ENCODE results near the gene DOK7. TPM values are rescaled to one million over a fixed set of nuclear protein-coding genes. Genes with fewer than 3 reads are reported as not detected.

The DOK7 gene
- total RNA-seq, 3 donors from 2014 or later (not counting 1 experiment from before 2014, with no cell fraction given) = 1.3 to 2.9 (median 1.6) TPM

DNA sequence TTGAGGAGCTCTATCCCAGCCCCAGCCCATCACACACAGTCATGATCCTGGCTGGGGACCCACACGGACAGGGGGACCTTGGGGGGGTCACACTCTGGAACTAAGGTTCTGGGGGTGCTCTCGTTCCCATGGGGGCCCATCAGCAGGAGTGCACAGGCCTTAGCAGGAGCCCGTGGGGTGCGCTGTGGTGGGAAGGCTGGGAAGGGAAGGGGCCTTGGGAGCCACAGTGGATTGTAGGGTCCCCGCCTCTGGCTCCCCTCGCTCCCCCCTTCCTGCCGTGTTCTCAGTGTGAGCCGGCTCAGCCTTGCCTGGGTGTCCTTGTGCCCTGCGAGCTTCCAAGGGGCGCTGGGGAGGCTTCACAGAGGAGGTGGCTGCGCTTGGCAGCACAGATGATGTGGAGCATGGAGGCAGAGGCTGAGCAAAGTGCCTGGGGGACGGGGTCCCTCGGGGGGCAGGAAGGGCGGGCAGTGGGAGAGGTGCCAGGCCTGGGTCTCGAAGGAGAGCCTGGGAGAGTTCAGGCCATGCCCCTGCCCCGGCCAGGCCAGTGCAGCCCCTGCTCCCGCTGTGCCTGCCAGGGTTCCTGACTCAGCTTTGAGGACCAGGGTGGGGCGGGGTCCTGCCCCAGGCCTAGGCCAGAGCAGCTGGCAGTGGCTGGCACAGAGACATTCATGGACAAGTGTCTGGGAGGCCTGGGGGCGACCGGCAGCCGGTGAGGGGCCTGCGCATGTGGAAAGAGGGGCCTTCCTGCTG lies 26.9 kb upstream of the DOK7 start:
- Mint-ChIP-seq H3K27me3 (ENCODE audit: low read depth in 2 of 2) (no peaks in the 10 kb centered on the region), H3K27ac (no peak overlapping the region), H3K4me3 (no peak overlapping the region), H3K36me3 (no peaks in the 10 kb centered on the region), H3K4me1 (no peaks in the 10 kb centered on the region), H3K9me3 (no peaks in the 10 kb centered on the region)
- TF ChIP-seq, protein P1, sequence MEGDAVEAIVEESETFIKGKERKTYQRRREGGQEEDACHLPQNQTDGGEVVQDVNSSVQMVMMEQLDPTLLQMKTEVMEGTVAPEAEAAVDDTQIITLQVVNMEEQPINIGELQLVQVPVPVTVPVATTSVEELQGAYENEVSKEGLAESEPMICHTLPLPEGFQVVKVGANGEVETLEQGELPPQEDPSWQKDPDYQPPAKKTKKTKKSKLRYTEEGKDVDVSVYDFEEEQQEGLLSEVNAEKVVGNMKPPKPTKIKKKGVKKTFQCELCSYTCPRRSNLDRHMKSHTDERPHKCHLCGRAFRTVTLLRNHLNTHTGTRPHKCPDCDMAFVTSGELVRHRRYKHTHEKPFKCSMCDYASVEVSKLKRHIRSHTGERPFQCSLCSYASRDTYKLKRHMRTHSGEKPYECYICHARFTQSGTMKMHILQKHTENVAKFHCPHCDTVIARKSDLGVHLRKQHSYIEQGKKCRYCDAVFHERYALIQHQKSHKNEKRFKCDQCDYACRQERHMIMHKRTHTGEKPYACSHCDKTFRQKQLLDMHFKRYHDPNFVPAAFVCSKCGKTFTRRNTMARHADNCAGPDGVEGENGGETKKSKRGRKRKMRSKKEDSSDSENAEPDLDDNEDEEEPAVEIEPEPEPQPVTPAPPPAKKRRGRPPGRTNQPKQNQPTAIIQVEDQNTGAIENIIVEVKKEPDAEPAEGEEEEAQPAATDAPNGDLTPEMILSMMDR (IDR thresholded peaks at IDR 0.05) = no peak
- H3K27me3 ChIP-seq (ENCODE audit: control insufficient read depth, insufficient read depth, low read length) = no peaks in the 10 kb centered on the region
- ATAC-seq = no peak
- no peak for DNase-seq
- intact Hi-C loops (cut with micrococcal nuclease) = no loop called here
- no peaks in the 10 kb centered on the region for H3K4me1 ChIP-seq (ENCODE audit: control insufficient read depth, insufficient read depth, low read length)
- 91% methylated on average over 22 of the region's 22 CpGs for WGBS (ENCODE audit: insufficient coverage)
- H3K27ac ChIP-seq (ENCODE audit: low read length) = no peak overlapping the region
- H3K9me3 ChIP-seq (ENCODE audit: control insufficient read depth, insufficient read depth, low read length) = no peaks in the 10 kb centered on the region
- H3K36me3 ChIP-seq (ENCODE audit: control insufficient read depth, insufficient read depth, low read length) = no peaks in the 10 kb centered on the region
- H3K4me3 ChIP-seq (ENCODE audit: low read length) = no peak overlapping the region

DNA sequence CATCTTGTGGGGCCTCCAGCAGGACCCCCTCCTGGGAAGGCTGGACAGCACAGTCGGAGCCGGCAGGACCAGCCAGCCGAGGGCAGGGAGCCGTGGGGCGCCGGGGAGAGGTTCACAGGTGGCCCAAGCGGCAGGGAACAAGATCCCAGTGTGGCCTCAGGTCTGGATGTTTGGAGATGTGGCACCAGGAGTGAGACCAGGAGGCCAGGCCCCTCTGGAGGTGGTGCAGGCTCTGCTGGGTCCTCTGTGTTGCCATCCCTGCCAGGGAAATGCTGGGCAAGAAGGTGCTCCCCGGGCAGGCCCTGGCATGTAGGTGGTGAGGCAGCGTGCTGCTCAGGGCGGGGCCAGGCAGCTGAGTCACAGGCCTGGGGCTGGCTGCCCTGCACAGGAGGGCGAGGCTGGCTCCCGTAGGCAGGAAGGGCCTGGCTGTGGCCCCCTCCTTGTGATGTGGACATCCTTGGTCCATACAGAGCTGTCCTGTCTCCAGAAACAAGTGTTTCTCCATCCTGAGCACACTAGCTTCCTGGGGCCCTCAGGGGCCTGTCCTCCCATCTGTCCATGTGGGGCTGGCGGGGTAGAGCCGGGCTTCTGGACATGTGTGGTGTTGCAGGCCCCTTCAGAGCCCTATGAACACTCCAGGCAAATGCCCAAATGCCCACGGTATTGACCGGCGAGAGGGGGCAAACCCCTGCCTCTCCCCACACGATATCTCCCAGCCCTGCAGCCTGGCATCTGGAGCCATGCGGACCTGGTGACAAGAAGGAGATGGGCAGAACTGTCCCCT lies 26.1 kb upstream of the DOK7 start:
- Mint-ChIP-seq H3K27ac (no peak overlapping the region), H3K36me3 (no peaks in the 10 kb centered on the region), H3K4me1 (no peaks in the 10 kb centered on the region), H3K4me3 (no peak overlapping the region), H3K9me3 (no peaks in the 10 kb centered on the region), H3K27me3 (ENCODE audit: low read depth in 2 of 2) (no peaks in the 10 kb centered on the region)
- Histone ChIP-seq H3K4me3 (ENCODE audit: low read length) (no peak overlapping the region), H3K9me3 (ENCODE audit: control insufficient read depth, insufficient read depth, low read length) (no peaks in the 10 kb centered on the region), H3K36me3 (ENCODE audit: control insufficient read depth, insufficient read depth, low read length) (no peaks in the 10 kb centered on the region), H3K4me1 (ENCODE audit: control insufficient read depth, insufficient read depth, low read length) (no peaks in the 10 kb centered on the region), H3K27me3 (ENCODE audit: control insufficient read depth, insufficient read depth, low read length) (no peaks in the 10 kb centered on the region), H3K27ac (ENCODE audit: low read length) (no peak overlapping the region)
- ATAC-seq = no peak
- no peak for DNase-seq
- intact Hi-C loops (cut with micrococcal nuclease) = no loop called here
- TF ChIP-seq, protein P1 (IDR thresholded peaks at IDR 0.05) = no peak
- 89% methylated on average over 19 of the region's 19 CpGs for WGBS (ENCODE audit: insufficient coverage)

DNA sequence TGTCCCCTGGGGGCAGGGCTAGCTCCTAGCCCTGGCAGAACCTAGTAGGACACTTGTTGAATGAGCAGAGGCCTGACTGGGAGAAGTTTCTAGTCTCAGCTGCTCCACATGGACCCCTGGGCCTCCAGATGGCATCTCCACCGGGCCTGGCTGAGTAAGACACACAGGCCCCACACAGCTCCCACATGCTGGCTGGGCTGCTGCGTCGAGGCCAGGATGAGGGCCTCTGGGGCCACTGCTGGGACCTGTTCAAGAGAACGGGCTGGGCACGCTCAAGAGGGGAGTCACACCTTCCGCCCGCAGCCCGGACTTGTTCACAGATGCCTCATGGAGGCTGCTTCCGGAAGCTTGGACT lies 25.5 kb upstream of the DOK7 start:
- ATAC-seq = no peak
- H3K4me3 ChIP-seq (ENCODE audit: low read length) = no peak overlapping the region
- H3K4me3 Mint-ChIP-seq = no peak overlapping the region
- H3K36me3 Mint-ChIP-seq = no peaks in the 10 kb centered on the region
- no peaks in the 10 kb centered on the region for H3K9me3 Mint-ChIP-seq
- WGBS (ENCODE audit: insufficient coverage) = 93% methylated on average over 9 of the region's 9 CpGs
- H3K9me3 ChIP-seq (ENCODE audit: control insufficient read depth, insufficient read depth, low read length) = no peaks in the 10 kb centered on the region
- no peaks in the 10 kb centered on the region for H3K4me1 ChIP-seq (ENCODE audit: control insufficient read depth, insufficient read depth, low read length)
- no peaks in the 10 kb centered on the region for H3K36me3 ChIP-seq (ENCODE audit: control insufficient read depth, insufficient read depth, low read length)
- no peaks in the 10 kb centered on the region for H3K4me1 Mint-ChIP-seq
- no peaks in the 10 kb centered on the region for H3K27me3 Mint-ChIP-seq (ENCODE audit: low read depth in 2 of 2)
- H3K27ac ChIP-seq (ENCODE audit: low read length) = no peak overlapping the region
- intact Hi-C loops (cut with micrococcal nuclease) = no loop called here
- TF ChIP-seq, protein P1 (IDR thresholded peaks at IDR 0.05) = no peak
- DNase-seq = no peak
- H3K27ac Mint-ChIP-seq = no peak overlapping the region
- no peaks in the 10 kb centered on the region for H3K27me3 ChIP-seq (ENCODE audit: control insufficient read depth, insufficient read depth, low read length)

Measured in natural killer cell (primary cell).